Astrocyte (in vitro differentiated cells and primary cell): ENCODE data around the gene JCHAIN.

ENCODE experiments used
- CTCF ChIP-seq: IDR thresholded peaks from 2 replicates; pipeline ENCODE4 v1.5.1; 2011; ENCODE audit warnings: low read depth, mild to moderate bottlenecking, inconsistent platforms, low read length, moderate library complexity; ENCODE audit not compliant: insufficient read depth
- EZH2 ChIP-seq: IDR thresholded peaks from 2 replicates; pipeline ENCODE4 v1.6.1; 2012; ENCODE audit warnings: mild to moderate bottlenecking, low read length, inconsistent platforms; ENCODE audit not compliant: insufficient read depth

GRCh38 chr4:70623323-70623722, 43.0 kb downstream of the JCHAIN start:
- TF ChIP-seq CTCF (no peak), EZH2 (no peak)
